ENCODE measurements around the gene COL20A1. TPM values are rescaled to one million over a fixed set of nuclear protein-coding genes. Genes with fewer than 3 reads are reported as not detected.

The COL20A1 gene
- total RNA-seq, 1 donor from 2014 or later, result not detected

- Mint-ChIP-seq H3K9me3 (no peaks in the 10 kb centered on the region), H3K4me1 (no peaks in the 10 kb centered on the region), H3K36me3 (ENCODE audit: low read depth) (no peaks in the 10 kb centered on the region), H3K4me3 (no peak overlapping the region), H3K27ac (no peak overlapping the region), H3K27me3 (peaks cover 1% of the 10 kb centered on the region)
- no peak for ATAC-seq (ENCODE audit: low read depth)
- TF ChIP-seq, protein P1, sequence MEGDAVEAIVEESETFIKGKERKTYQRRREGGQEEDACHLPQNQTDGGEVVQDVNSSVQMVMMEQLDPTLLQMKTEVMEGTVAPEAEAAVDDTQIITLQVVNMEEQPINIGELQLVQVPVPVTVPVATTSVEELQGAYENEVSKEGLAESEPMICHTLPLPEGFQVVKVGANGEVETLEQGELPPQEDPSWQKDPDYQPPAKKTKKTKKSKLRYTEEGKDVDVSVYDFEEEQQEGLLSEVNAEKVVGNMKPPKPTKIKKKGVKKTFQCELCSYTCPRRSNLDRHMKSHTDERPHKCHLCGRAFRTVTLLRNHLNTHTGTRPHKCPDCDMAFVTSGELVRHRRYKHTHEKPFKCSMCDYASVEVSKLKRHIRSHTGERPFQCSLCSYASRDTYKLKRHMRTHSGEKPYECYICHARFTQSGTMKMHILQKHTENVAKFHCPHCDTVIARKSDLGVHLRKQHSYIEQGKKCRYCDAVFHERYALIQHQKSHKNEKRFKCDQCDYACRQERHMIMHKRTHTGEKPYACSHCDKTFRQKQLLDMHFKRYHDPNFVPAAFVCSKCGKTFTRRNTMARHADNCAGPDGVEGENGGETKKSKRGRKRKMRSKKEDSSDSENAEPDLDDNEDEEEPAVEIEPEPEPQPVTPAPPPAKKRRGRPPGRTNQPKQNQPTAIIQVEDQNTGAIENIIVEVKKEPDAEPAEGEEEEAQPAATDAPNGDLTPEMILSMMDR (IDR thresholded peaks at IDR 0.05), result no peak
- ChIA-PET POLR2A (no interaction called here), CTCF (no interaction called here)
- intact Hi-C loops (cut with micrococcal nuclease), result no loop called here
- DNase-seq, result no peak
Observed at GRCh38 chr20:63320041-63320511, 27.1 kb downstream of the COL20A1 start.

DNA sequence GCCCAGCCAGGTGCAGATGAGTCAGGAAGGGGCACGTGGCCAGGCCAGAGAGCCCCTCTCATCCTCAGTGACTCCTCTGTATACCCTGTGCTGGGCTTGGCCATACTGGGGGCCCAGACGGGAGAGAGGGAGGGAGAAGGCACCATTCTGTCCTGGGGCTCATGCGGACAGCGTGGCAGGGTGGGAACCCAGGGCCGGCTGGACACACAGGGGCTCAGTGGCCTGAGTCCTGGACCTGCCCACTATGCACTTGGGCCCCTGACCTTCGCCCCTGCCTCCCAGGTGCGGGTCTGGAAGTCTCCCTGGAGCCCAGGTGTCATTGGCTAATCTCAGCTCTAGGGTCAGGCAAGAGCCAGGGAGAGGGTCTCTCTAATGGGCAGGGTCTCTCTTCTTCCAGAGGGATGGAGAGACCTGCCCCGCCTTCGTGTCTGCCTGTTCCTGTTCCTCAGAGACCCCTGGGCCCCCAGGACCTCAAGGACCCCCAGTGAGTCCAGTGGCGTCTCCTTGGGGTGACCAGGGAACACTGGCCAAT, 27.7 kb downstream of the COL20A1 start:
- TF ChIP-seq, protein P1 (IDR thresholded peaks at IDR 0.05), result no peak
- no peak overlapping the region for H3K4me3 Mint-ChIP-seq
- ChIA-PET CTCF (no interaction called here), POLR2A (no interaction called here)
- peaks cover 1% of the 10 kb centered on the region for H3K27me3 Mint-ChIP-seq
- no peaks in the 10 kb centered on the region for H3K36me3 Mint-ChIP-seq (ENCODE audit: low read depth)
- intact Hi-C loops (cut with micrococcal nuclease), result no loop called here
- no peaks in the 10 kb centered on the region for H3K9me3 Mint-ChIP-seq
- no peaks in the 10 kb centered on the region for H3K4me1 Mint-ChIP-seq
- no peak for ATAC-seq (ENCODE audit: low read depth)
- H3K27ac Mint-ChIP-seq, result no peak overlapping the region
- DNase-seq, result no peak

- no peak overlapping the region for H3K27ac Mint-ChIP-seq
- no peak overlapping the region for H3K4me3 Mint-ChIP-seq
- peaks cover 1% of the 10 kb centered on the region for H3K27me3 Mint-ChIP-seq
- H3K36me3 Mint-ChIP-seq (ENCODE audit: low read depth), result no peaks in the 10 kb centered on the region
- TF ChIP-seq, protein P1 (IDR thresholded peaks at IDR 0.05), result no peak
- DNase-seq (no peak), ATAC-seq (ENCODE audit: low read depth) (no peak)
- intact Hi-C loops (cut with micrococcal nuclease), result no loop called here
- POLR2A ChIA-PET, result no interaction called here
- CTCF ChIA-PET, result no interaction called here
- H3K9me3 Mint-ChIP-seq, result no peaks in the 10 kb centered on the region
- peaks cover 3% of the 10 kb centered on the region for H3K4me1 Mint-ChIP-seq
Observed at GRCh38 chr20:63321148-63321831, 28.3 kb downstream of the COL20A1 start.

GRCh38 chr20:63322146-63322932, 29.4 kb downstream of the COL20A1 start:
- Mint-ChIP-seq H3K27ac (no peak overlapping the region), H3K4me3 (no peak overlapping the region), H3K9me3 (peaks cover 2% of the 10 kb centered on the region), H3K4me1 (peaks cover 11% of the 10 kb centered on the region), H3K36me3 (ENCODE audit: low read depth) (no peaks in the 10 kb centered on the region), H3K27me3 (peaks cover 1% of the 10 kb centered on the region)
- intact Hi-C loops (cut with micrococcal nuclease), result no loop called here
- CTCF ChIA-PET, result no interaction called here
- ATAC-seq (ENCODE audit: low read depth) (no peak), DNase-seq (no peak)
- TF ChIP-seq, protein P1 (IDR thresholded peaks at IDR 0.05), result no peak
- POLR2A ChIA-PET, result no interaction called here

DNA sequence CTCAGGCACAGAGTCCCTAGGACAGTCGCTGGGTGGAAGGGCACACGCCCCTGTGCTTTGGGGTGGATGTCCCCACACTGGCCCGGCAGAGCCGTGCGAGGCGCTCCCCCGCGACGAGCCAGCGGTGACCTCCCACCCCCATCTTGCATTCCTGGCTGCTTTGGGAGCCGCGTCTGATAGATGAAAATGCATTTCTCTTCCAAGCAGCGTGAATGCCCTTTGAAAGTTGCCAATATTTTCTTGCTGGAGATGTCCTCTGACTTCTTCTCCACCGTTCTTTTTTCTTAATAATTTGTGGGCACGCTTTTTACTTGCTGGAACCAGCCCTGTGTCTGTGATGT, 29.9 kb downstream of the COL20A1 start:
- TF ChIP-seq, protein P1 (IDR thresholded peaks at IDR 0.05), result no peak
- Mint-ChIP-seq H3K4me1 (peaks cover 11% of the 10 kb centered on the region), H3K4me3 (no peak overlapping the region), H3K27ac (no peak overlapping the region), H3K27me3 (peaks cover 1% of the 10 kb centered on the region), H3K9me3 (peaks cover 2% of the 10 kb centered on the region), H3K36me3 (ENCODE audit: low read depth) (no peaks in the 10 kb centered on the region)
- CTCF ChIA-PET, result no interaction called here
- DNase-seq, result no peak
- no peak for ATAC-seq (ENCODE audit: low read depth)
- intact Hi-C loops (cut with micrococcal nuclease), result no loop called here
- POLR2A ChIA-PET, result no interaction called here
